Measurements from ENCODE around the gene CUL9. TPM values are rescaled to one million over a fixed set of nuclear protein-coding genes. Genes with fewer than 3 reads are reported as not detected.

Gene CUL9
- total RNA-seq, 1 experiment from 2014 or later, result 15.2 TPM

GRCh38 chr6:43228951-43229802, 47.2 kb downstream of the CUL9 start, which contains the start of gene DNPH1:
TSS of gene DNPH1 (minus strand) at chr6:43229481. CDS start at chr6:43229456, 25 bp downstream.
- Histone ChIP-seq H4K8ac (replicated peaks; ENCODE audit: insufficient read length, low read depth, low read length) (no peak within 1 kb of the TSS), H3K9me3 (ENCODE audit: control insufficient read depth, low read depth, low read length) (no peaks in the 10 kb centered on the region), H2BK120ac (ENCODE audit: low read depth, low read length, poor library complexity, severe bottlenecking) (no peak within 1 kb of the TSS), H3K27me3 (ENCODE audit: insufficient read depth, low read length) (peaks cover 6% of the 10 kb centered on the region; the same call in 1 of the 2 replicates), H2AK5ac (ENCODE audit: insufficient read length, low read length) (no peak within 1 kb of the TSS), H3K18ac (ENCODE audit: insufficient read length, low read depth, low read length) (peak within 1 kb of the TSS; percentile 85), H3K79me2 (ENCODE audit: insufficient read depth, low read length) (no peaks in the 10 kb centered on the region), H3T11ph (ENCODE audit: low read length) (no peak within 1 kb of the TSS), H3K4me1 (ENCODE audit: insufficient read depth, low read length) (0 out of 2 replicates have a peak, but pooled peaks cover 3% of the 10 kb centered on the region), H4K5ac (ENCODE audit: insufficient read length, low read depth, low read length) (no peak within 1 kb of the TSS), H3K14ac (ENCODE audit: insufficient read depth, low read length) (peak within 1 kb of the TSS; percentile 87), H3K79me1 (ENCODE audit: insufficient read depth, low read depth, low read length, poor library complexity, severe bottlenecking) (no peaks in the 10 kb centered on the region), H3K27ac (ENCODE audit: insufficient read length, low read depth, low read length) (no peak within 1 kb of the TSS), H3K56ac (ENCODE audit: insufficient read length, low read depth, low read length) (no peak within 1 kb of the TSS), H3K23ac (ENCODE audit: insufficient read length, low read depth, low read length) (no peak within 1 kb of the TSS), H3K4ac (ENCODE audit: low read depth, low read length) (no peak within 1 kb of the TSS), H4K91ac (ENCODE audit: insufficient read length, low read depth, low read length) (no peak within 1 kb of the TSS), H4K20me1 (ENCODE audit: control insufficient read depth, insufficient read depth, insufficient read length) (no peaks in the 10 kb centered on the region), H2BK20ac (ENCODE audit: low read depth, low read length, poor library complexity, severe bottlenecking) (no peak within 1 kb of the TSS), H3K23me2 (ENCODE audit: insufficient read length, low read depth, low read length, poor library complexity, severe bottlenecking) (no peaks in the 10 kb centered on the region), H2BK12ac (ENCODE audit: insufficient read length, low read depth, low read length) (no peak within 1 kb of the TSS), H2AFZ (ENCODE audit: low read length) (no peak within 1 kb of the TSS), H2BK5ac (ENCODE audit: insufficient read length, low read length) (no peak within 1 kb of the TSS), H3K9ac (ENCODE audit: extremely low read depth, insufficient read length, low read length) (peak within 1 kb of the TSS; percentile 61), H2BK15ac (ENCODE audit: low read depth, low read length) (no peak within 1 kb of the TSS), H3K4me2 (ENCODE audit: insufficient read depth, insufficient read length, low read length) (peak within 1 kb of the TSS; percentile 32)
- peaks cover 11% of the 10 kb centered on the region in 2 experiments for H3K4me1 Mint-ChIP-seq
- H3K27ac Mint-ChIP-seq, result no peak within 1 kb of the TSS
- no peaks in the 10 kb centered on the region for H3K9me3 Mint-ChIP-seq
- H3K36me3 Mint-ChIP-seq (ENCODE audit: insufficient read depth in 1 of 3, low read depth in 3 of 3), result peaks cover 7 to 22% (median 19%) of the 10 kb centered on the region in 3 experiments
- DNase-seq, result peak; percentile 86
- peaks cover 36% of the 10 kb centered on the region for H3K27me3 Mint-ChIP-seq (ENCODE audit: low read depth)
- TF ChIP-seq, protein P1, sequence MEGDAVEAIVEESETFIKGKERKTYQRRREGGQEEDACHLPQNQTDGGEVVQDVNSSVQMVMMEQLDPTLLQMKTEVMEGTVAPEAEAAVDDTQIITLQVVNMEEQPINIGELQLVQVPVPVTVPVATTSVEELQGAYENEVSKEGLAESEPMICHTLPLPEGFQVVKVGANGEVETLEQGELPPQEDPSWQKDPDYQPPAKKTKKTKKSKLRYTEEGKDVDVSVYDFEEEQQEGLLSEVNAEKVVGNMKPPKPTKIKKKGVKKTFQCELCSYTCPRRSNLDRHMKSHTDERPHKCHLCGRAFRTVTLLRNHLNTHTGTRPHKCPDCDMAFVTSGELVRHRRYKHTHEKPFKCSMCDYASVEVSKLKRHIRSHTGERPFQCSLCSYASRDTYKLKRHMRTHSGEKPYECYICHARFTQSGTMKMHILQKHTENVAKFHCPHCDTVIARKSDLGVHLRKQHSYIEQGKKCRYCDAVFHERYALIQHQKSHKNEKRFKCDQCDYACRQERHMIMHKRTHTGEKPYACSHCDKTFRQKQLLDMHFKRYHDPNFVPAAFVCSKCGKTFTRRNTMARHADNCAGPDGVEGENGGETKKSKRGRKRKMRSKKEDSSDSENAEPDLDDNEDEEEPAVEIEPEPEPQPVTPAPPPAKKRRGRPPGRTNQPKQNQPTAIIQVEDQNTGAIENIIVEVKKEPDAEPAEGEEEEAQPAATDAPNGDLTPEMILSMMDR (conservative IDR thresholded peaks at IDR 0.05), result peak; percentile 97
- no CpG with 5 or more reads among the region's 82 CpGs for WGBS (ENCODE audit: extremely low coverage, insufficient read length, low lambda C conversion rate)
- peak within 1 kb of the TSS; percentile 70 to 84 for H3K4me3 Mint-ChIP-seq
